PC-3 (cell line): ENCODE data around the gene SNX27. TPM values are rescaled to one million over a fixed set of nuclear protein-coding genes. Genes with fewer than 3 reads are reported as not detected.

Source experiments
- ATAC-seq: fragments of 200-7000 bp; cut with Tn5 transposase; 2 replicates; pipeline ENCODE4 v1.9.1; 2020; ENCODE audit warnings: mild to moderate bottlenecking, moderate library complexity
- BruUV-seq: library from RNA; stranded (reverse); fragments of 400-500 nt; replicated peaks from 2 replicates; lab custom pipeline; 2021; lab: Mats Ljungman, UMichigan
- CTCF ChIA-PET: fragments of 300-600 bp; sonication (Branson Sonifier 250); formaldehyde crosslinking; loops from one replicate; lab custom pipeline; 2022; ENCODE audit warnings: antibody characterized with exemption; lab: Charles Lee
- POLR2A ChIA-PET: fragments of 300-600 bp; sonication (Branson Sonifier 250); formaldehyde crosslinking; loops from one replicate; lab custom pipeline; 2022; ENCODE audit warnings: antibody characterized with exemption; ENCODE audit not compliant: unreplicated experiment; lab: Charles Lee
- DNase-seq: peaks from one replicate; pipeline ENCODE4 v3.0.0-alpha.2; 2015
- H2AFZ ChIP-seq: fragments of 300-600 bp; sonication (generic); 2 replicates; pipeline ENCODE4 v1.6.0; 2016; ENCODE audit warnings: antibody characterized with exemption, low read length
- H3F3A ChIP-seq: fragments of 300-600 bp; sonication (generic); one replicate; pipeline ENCODE4 v1.6.0; 2017; ENCODE audit warnings: antibody characterized with exemption, low read length, control low read depth, mild to moderate bottlenecking; ENCODE audit not compliant: unreplicated experiment
- H3K27ac ChIP-seq: fragments of 300-600 bp; sonication (generic); 2 replicates; pipeline ENCODE4 v1.5.1; 2016; ENCODE audit warnings: mild to moderate bottlenecking, low read length
- H3K27me3 ChIP-seq: fragments of 300-600 bp; sonication (generic); 2 replicates; pipeline ENCODE4 v1.6.1; 2016; ENCODE audit warnings: low read length, mixed read lengths
- H3K36me3 ChIP-seq: fragments of 300-600 bp; sonication (generic); 2 replicates; pipeline ENCODE4 v1.6.1; 2016; ENCODE audit warnings: low read depth, mixed run types, low read length, mixed read lengths
- H3K4me1 ChIP-seq: fragments of 300-600 bp; sonication (generic); 2 replicates; pipeline ENCODE4 v1.5.1; 2016; ENCODE audit warnings: low read length; ENCODE audit not compliant: insufficient read depth
- H3K4me2 ChIP-seq: fragments of 300-600 bp; sonication (generic); 2 replicates; pipeline ENCODE4 v1.6.0; 2016; ENCODE audit warnings: low read length
- H3K4me3 ChIP-seq: fragments of 300-600 bp; sonication (generic); 2 replicates; pipeline ENCODE4 v1.5.1; 2016; ENCODE audit warnings: mild to moderate bottlenecking, low read length, mixed read lengths
- H3K79me2 ChIP-seq: fragments of 300-600 bp; sonication (generic); 2 replicates; pipeline ENCODE4 v1.6.1; 2017; ENCODE audit warnings: low read length, mixed read lengths
- H3K9ac ChIP-seq: fragments of 300-600 bp; sonication (generic); 2 replicates; pipeline ENCODE4 v1.6.0; 2016; ENCODE audit warnings: mild to moderate bottlenecking, low read length
- H3K9me2 ChIP-seq: fragments of 300-600 bp; sonication (generic); replicated peaks from 2 replicates; pipeline ENCODE4 v1.6.1; 2016; ENCODE audit warnings: mixed run types, low read length, mixed read lengths
- H3K9me3 ChIP-seq: fragments of 300-600 bp; sonication (generic); 2 replicates; pipeline ENCODE4 v1.6.1; 2016; ENCODE audit warnings: low read length, mixed read lengths
- H4K20me1 ChIP-seq: fragments of 300-600 bp; sonication (generic); 2 replicates; pipeline ENCODE4 v1.6.1; 2016; ENCODE audit warnings: low read length, mixed read lengths
- CTCF ChIP-seq: fragments of 300-600 bp; sonication (generic); conservative IDR thresholded peaks from 2 replicates; pipeline ENCODE4 v1.5.1; 2017; ENCODE audit warnings: antibody characterized with exemption, low read depth, mild to moderate bottlenecking, low read length
- EZH2 ChIP-seq: fragments of 300-600 bp; sonication (generic); IDR thresholded peaks from one replicate; pipeline ENCODE4 v1.6.1; 2017; ENCODE audit warnings: antibody characterized with exemption, mild to moderate bottlenecking, low read length; ENCODE audit not compliant: unreplicated experiment
- EZH2phosphoT487 ChIP-seq: fragments of 300-600 bp; sonication (generic); IDR thresholded peaks from 2 replicates; pipeline ENCODE4 v1.6.1; 2018; ENCODE audit warnings: mild to moderate bottlenecking, antibody characterized with exemption, low read length, borderline replicate concordance
- intact Hi-C: fragments of 100-400 bp; cut with micrococcal nuclease; formaldehyde crosslinking; loops from 2 replicates; pipeline ENCODE4 v1.9.0; 2023
- total RNA-seq: library from RNA; depleted of rRNA; stranded (reverse); fragments of >200 nt; gene quantifications from 2 replicates; pipeline ENCODE4 v1.2.3, GENCODE V29; 2014

SNX27 gene
- total RNA-seq, 1 experiment from 2014 or later, result 25.1 TPM

DNA sequence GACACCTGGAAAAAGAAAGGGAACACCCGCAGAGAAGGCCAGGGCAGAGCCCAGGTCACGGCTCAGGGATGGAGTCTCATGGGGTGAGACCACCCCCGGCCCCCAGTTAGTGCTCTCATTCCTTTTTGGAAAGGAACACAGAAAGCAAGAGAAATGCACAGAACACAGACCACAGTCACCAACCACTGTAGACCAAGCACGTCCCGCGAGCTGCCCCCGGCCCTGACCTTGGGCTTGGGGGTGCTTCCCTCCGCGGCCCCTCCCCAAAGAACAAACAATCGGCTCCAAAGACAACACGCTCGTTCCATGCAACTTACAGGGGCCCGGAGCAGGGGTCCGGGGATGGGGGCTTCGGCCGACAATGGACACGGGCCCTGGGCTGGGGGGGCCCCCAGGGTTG lies 92.0 kb downstream of the SNX27 start:
- H4K20me1 ChIP-seq, result no peaks in the 10 kb centered on the region
- no peak overlapping the region for H2AFZ ChIP-seq
- DNase-seq (no peak), ATAC-seq (no peak)
- no peaks in the 10 kb centered on the region for H3K79me2 ChIP-seq
- H3K36me3 ChIP-seq, result 0 out of 2 replicates have a peak, but pooled peaks cover 3% of the 10 kb centered on the region
- no peaks in the 10 kb centered on the region for H3K27me3 ChIP-seq
- POLR2A ChIA-PET, result no interaction called here
- BruUV-seq, result no TSS peak
- TF ChIP-seq EZH2phosphoT487, result no peak
- TF ChIP-seq CTCF, result no peak
- TF ChIP-seq EZH2, result no peak
- no peak overlapping the region for H3K4me2 ChIP-seq
- H3K9ac ChIP-seq, result no peak overlapping the region
- no peaks in the 10 kb centered on the region for H3K9me3 ChIP-seq
- intact Hi-C loops, result no loop called here
- no peaks in the 10 kb centered on the region for H3F3A ChIP-seq
- H3K4me1 ChIP-seq, result no peaks in the 10 kb centered on the region
- CTCF ChIA-PET, result no interaction called here
- H3K4me3 ChIP-seq, result no peak overlapping the region
- H3K27ac ChIP-seq, result no peak overlapping the region
- H3K9me2 ChIP-seq, result no peaks in the 10 kb centered on the region

- intact Hi-C loops, result no loop called here
- no TSS peak for BruUV-seq
- Histone ChIP-seq H3K27me3 (no peaks in the 10 kb centered on the region), H2AFZ (no peak overlapping the region), H4K20me1 (no peaks in the 10 kb centered on the region), H3K36me3 (0 out of 2 replicates have a peak, but pooled peaks cover 3% of the 10 kb centered on the region), H3K4me1 (no peaks in the 10 kb centered on the region), H3K27ac (no peak overlapping the region), H3K4me2 (no peak overlapping the region), H3K4me3 (no peak overlapping the region), H3K79me2 (no peaks in the 10 kb centered on the region), H3K9me2 (no peaks in the 10 kb centered on the region), H3K9me3 (no peaks in the 10 kb centered on the region), H3K9ac (no peak overlapping the region), H3F3A (no peaks in the 10 kb centered on the region)
- TF ChIP-seq EZH2, result no peak
- TF ChIP-seq EZH2phosphoT487, result no peak
- DNase-seq (no peak), ATAC-seq (no peak)
- ChIA-PET POLR2A (no interaction called here), CTCF (no interaction called here)
Measured at GRCh38 chr1:151704246-151704645, 92.4 kb downstream of the SNX27 start.

- Histone ChIP-seq H3K9me2 (no peaks in the 10 kb centered on the region), H3K4me1 (no peaks in the 10 kb centered on the region), H3K9me3 (no peaks in the 10 kb centered on the region), H3K4me3 (no peak overlapping the region), H2AFZ (no peak overlapping the region), H3K27ac (no peak overlapping the region), H3F3A (no peaks in the 10 kb centered on the region), H3K9ac (no peak overlapping the region), H4K20me1 (no peaks in the 10 kb centered on the region), H3K79me2 (no peaks in the 10 kb centered on the region), H3K4me2 (no peak overlapping the region), H3K27me3 (no peaks in the 10 kb centered on the region), H3K36me3 (no peaks in the 10 kb centered on the region)
- intact Hi-C loops, result no loop called here
- ChIA-PET POLR2A (no interaction called here), CTCF (no interaction called here)
- ATAC-seq (no peak), DNase-seq (no peak)
- no TSS peak for BruUV-seq
- TF ChIP-seq EZH2 (no peak), EZH2phosphoT487 (no peak), CTCF (no peak)
Measured at GRCh38 chr1:151705146-151705545, 93.3 kb downstream of the SNX27 start.
